ENCODE data around the gene SFXN5.

The SFXN5 gene

DNA sequence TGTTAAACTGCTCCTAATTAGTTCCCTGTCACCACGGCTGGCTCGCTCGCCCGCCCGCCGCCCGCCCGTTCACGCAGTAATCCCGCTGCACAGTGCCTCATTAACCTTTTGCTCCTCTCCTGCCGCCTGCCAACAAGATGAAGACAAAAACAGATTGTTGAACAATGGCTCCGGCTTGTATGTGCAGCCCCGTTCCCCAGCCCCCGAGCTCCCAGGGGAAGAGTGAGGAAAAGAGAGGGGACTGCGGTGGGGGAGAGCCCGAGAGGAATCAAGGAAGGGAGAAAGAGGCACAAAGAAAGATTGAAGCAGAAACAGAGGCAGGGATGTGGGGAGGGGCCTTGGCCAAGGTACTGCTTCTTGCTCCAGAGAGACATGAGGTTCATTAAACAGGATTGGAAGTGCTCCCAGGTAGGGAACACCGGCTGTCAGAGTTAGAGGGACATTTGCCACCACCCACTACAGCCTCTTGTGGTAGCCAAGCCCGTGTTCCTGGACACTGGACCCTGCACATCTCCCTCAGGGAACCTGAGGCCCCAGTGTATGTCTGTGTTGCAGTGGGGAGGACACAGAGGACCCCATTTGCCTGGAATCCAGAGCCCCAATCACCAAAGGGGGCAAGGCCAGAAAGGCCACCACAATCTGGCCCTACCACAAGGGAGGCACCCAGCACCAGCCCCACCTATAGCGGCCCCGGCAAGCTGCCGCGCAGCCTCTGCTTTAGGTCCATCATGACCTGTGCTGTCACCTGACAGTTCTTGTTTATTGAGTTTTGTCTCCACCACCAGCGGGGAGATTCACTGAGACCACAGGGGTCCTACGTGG lies 116.1 kb downstream of the SFXN5 start:
- no peak for DNase-seq (ENCODE audit: low read depth)

DNA sequence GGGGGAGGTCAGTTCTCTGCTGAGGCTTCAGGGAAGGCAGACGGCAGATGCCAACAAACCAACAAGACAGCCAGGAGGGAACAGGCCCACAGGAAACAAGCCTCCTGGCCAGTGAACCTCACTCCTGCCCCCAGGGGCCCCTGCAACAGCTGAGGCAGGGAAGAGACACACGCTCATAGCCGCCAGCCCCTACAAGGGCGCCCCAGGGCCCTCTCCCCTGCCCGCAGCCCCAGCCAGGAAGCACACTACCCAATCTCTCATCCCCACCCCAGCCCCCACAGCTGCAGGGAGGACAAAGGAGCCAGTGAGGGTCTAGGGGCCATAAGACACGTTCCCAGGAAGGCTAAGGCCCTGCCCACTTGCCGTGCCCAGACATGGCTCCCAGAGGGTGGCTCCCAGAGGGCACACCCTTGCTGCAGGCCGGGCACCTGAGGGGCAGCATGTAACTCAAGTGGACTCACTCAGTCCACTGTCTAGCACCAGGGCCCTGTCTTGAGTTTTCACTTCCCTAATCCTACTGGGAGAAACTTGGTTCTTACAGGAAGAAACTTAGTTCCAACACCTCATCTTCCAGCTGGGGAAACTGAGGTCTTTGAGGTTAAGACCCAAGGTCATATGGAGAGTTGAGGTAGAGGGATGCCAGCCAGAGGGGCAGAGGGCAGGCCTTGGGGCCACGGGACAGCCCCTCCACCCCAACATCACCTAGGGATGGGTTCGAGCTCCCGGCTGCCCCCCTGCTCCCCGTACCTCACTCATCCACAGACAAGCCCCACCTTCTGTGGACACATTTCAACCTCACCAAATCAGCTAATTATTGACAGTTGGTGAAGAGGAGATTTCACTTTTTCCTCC lies 116.9 kb downstream of the SFXN5 start:
- no peak for DNase-seq (ENCODE audit: low read depth)

DNA sequence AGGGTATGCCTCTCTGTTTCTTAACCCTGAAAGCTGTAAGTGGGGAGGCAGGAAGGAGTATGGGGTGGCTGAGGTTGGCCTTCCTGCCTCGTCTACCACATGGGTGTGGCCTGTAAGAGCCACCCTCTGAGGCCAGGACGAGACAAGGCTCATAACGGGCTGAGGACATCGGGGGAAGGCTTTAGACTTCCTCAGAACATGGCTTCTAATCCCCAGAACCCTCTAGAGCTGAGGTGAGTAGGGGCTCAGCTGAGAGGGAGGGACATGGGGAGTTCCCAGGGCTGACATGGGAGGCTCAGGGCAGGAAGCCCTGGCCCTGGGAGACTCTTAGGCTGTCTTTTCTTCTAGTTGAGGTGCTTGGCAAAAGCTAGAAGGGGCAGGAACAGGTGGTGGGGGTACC lies 117.5 kb downstream of the SFXN5 start:
- no peak for DNase-seq (ENCODE audit: low read depth)

DNA sequence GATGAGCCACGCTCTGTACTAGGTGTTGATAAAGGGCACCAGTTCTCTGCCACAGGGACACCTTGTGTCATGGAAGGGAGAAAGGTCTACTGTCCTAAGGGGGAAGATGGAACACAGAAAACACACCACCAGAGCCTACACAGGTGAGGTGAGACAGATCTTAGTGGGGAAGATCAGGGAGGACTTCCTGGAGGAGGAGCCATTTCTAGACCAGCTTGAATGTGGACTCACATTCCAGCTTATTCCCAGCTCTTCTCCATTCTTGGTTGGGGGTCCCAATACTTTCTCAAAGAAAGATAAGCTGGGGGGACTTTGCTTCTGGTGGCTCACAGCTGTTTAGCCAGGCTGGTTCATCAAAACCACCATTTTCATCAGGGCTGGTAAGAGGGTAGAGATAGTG lies 118.0 kb downstream of the SFXN5 start:
- DNase-seq (ENCODE audit: low read depth), result no peak

DNA sequence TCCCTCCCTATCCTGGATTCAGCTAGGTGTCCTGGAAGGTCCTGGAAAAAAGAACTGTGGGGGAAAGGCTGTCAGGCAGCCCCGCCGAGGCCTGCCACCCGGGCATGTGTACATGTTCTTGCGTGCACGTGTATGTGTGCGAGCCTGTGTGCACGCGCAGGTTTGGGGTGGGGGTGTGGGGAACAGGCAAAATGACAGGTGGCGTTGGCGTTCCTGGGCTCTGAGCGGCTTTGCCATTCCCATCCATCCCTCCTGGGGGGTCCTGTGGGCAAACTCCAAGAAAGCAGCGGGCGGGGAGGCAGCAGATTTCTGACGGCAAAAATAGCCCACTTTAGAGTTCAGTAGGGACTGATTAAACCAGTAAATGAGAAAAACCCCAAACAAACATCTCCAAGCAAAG lies 118.6 kb downstream of the SFXN5 start:
- no peak for DNase-seq (ENCODE audit: low read depth)

DNA sequence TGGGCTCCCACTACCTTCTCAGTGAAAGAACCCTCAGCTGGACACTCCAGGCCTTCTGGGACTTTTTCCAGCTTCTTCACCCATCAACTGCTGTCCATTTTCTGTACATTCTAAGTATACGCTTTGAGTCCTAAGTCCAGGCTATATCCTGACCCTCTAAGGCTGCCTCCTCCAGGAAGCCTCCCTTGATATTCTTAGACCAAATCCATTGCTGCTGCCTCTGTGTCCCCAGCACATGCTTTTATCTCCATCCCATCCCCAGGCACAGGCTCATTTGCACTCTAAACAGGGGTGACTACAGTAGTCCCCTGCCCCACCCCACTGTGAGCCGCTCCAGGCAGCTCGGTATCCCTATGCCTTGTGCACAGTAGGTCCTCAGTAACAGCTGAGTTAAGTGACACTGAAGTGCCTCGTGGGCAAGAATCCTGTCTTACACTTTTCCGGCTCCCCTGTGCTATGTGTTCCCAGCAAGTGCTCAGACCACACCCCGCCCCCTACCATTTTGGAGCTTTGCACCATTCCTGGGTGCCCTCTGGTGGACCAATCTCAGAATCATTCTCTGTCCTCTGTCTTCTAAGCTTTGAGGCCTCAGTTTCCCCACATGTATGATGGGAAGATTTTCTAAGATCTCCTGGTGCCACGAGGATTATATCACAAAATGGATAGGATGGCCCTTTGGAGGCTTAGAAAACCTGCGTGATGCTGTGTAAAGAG lies 119.2 kb downstream of the SFXN5 start:
- no peak for DNase-seq (ENCODE audit: low read depth)

DNA sequence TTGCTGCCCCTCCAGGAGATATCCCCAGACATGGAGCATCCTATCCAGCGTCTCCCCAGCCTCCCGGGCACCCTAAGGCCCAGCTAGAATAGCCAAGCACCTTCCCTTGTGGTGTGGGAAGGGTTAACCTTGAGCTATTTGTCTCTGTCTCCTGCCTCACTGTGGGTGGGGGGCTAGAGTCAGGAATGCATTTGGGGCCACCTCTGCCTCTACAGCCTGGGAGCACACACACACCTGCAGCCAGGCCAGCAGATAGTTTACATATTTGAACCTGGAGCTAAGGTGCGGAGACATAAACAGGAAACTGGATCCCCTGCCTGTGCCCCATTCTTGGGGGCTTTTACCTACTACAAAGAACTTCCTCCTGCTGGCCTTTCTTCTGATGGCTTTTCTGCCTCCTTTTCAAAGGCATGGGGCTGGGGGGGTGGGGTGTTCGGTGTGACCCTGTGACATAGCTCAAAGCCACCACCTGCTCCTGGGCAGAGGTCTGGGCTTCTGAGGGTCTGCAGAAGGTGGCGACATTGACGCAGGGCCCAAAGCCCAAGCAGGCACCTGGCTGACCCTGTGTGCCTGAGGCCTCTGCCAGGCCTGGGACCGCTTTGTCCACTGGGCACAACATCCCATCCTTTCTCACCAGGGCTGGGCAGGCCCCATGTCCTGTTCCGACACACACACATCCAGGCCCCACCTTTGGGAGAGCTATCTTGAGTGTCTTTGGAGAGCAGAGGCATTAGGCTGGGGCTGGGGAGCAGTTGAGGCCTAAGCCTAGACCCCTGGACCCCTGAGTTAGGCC lies 120.0 kb downstream of the SFXN5 start:
- no peak for DNase-seq (ENCODE audit: low read depth)

DNA sequence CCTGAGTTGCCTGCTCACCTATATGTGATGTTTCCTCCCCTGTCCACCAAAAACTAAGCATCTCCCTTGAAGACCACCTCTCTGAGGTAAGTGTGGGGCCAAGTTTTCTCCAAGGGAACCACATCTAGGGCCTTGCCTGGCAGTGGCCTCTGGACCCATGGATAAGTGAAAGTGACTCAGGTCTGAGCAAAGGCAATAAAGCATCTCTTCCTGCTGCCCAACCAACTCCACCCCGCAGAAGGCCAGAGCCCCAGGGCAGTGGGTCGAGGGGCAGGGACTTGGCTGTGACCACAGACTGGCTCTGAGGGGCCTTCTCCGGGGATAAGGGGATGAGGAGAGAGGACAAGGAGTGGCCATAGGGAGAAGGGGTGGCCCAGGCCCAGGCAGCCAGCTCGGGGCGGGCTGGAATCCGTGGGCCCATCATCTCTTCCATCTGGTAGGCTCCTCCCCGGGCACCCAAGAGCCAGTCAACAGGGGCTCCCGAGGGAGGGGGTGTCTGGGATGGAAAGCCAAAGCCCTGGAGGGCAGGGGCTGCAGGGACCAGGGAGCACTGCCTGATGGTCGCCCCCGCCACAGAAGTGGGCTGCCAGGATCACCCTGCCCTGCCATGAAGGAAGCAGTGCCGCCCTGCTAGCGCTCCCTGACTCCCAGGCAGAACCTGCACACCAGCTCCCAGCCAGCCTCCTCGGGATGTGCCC lies 120.8 kb downstream of the SFXN5 start:
- DNase-seq (ENCODE audit: low read depth), result no peak

DNA sequence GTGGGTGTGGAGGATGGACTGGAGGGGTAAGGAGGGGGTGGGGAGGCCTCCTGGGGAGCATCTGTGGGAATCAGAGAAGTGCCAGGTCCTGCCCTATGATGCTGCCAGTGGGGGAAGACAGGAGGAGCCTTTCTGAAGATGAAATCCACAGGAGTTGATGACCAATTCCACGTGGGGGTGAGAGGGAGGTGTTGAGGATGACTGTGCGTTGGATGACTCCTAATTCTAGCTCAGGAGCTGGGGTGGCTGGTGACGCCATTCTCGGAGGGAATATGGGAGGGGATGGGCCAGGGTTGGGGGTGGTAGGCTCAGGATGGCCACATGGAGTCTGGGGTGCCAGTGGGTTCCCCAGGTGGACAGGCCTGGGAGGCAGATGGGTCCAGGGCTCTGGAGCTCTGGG lies 121.9 kb downstream of the SFXN5 start:
- DNase-seq (ENCODE audit: low read depth), result no peak

DNA sequence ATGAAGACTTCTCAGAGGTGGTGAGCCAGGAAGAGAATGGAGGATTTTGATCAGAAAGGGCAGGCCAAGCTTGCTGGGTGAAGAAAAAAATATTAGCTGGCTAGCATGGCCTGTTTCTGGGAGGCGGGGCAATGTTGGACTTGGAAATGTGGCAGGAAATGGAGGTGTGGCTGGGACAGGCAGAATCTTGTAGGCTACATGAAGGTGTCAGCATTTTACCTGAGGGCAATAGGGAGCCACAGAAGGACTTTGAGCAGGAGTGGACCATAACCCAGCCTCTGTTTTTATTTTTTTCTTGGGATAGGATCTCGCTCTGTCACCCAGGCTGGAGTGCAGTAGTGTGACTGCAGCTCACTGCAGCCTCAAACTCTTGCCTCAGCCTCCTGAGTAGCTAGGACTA lies 122.5 kb downstream of the SFXN5 start:
- DNase-seq (ENCODE audit: low read depth), result no peak

DNA sequence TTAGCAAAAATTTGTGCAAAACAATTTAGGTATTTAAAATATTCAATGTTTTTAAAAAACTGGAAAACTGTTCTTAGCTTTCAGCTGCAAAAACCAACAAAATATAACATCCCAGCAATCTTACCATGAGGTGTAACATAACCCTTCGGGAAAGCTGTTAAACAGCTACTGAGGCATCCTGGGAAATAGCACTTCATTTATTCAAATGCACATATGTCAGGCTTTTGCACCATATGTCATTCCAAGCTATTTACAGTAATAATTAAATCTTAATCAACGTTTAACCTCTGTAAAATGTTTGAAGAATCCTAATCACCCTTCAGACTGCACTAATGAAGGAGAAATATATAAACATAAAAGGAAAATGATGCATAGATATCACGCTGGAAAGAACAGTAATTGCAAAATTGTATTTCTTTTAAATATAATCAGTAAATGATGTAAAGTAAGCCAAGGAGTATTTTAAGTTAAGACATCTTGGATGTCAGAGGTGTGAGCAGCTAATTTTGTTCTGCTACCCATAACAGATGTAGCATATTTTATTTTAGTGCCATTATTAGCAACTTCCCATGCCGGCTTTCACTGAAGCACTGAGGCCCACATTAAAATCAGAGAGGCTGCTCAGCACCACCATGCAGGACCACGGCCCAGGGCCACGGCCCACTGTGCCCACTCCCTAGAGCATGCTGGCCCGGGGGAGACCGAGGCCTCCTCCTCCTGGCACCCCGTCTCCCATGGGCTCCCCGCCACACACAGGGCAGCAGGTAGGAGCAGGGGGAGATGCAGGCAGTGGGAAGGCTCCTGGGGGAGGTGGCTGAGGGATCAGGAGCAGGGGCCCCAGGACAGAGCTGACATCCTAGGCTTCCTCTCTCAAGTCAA lies 123.3 kb downstream of the SFXN5 start:
- no peak for DNase-seq (ENCODE audit: low read depth)

DNA sequence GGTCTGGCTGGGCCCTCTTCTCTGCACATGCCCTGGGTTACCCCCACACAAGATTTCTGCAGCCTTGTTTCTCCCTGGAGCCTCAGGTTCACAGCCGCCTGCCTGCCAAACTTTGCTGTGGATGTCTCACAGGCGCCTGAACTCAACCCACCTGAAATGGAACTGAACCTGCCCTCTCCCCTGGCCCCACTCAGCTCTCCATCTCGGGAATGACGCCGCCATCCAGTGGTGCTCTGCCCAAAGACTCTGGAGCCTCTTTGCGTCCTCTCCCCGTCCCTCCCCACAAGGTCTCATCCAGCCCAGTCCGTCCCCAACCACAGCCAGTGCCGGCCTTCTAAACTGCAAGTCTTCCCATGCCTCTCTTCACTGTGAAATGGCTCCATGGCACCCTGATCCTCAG lies 125.0 kb downstream of the SFXN5 start:
- no peak for DNase-seq (ENCODE audit: low read depth)

DNA sequence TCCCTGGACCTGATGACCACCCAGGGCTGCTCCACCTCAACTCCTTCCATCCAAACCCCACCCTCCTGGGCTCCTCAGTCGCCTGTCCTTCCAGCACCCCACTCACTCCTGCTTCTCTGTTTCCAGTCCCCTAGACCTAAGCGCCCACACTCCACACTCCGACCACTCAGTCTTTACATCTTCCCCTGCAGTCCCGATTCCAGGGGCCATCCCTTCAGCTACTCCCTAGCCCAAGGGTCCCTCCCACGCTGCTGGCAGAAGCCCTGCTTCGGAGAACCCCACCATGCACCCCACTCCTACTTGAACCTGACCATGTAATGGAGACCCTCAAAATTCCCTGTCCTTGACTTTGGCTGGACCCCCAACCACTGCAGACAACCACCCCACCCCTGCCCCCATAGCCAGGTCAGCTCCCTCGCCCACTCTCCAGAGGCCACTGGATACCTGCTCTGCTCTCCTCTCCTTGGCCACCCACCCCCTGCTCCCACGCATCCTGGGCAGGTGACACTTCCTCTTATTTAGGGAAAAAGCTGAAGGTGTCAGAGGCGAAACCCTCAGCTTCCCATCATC lies 126.0 kb downstream of the SFXN5 start:
- DNase-seq (ENCODE audit: low read depth), result no peak

DNA sequence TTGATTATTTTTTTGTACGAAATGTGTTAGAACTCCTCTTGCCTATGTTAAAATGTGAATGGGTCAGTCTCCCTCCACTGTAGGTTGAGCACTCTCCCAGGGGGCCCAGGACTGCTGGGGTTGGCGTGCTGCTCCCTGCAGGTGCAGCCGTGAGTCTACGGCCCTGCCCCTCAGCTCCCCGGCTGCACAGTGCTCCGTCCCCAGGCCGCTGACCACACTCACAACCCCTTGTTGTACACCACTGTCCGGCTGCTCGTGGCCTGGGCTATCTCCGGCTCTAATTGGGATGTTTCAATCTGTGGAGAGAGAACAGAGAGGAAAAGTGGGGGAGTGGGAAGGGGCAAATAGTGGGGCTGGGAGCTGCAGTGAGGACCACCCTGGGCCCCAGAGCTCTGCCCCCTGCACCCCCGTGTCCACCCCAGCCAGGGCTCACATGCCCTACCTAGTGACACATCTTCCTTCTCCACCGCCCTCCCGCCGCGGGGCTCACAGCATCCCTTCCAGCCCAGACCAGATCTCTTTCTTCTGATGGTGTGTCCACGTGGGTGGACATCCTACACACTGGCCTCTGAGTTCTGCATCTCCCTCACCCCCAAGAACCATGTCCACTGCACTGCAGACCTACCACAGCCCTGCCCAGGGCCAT lies 126.6 kb downstream of the SFXN5 start:
- DNase-seq (ENCODE audit: low read depth), result no peak

DNA sequence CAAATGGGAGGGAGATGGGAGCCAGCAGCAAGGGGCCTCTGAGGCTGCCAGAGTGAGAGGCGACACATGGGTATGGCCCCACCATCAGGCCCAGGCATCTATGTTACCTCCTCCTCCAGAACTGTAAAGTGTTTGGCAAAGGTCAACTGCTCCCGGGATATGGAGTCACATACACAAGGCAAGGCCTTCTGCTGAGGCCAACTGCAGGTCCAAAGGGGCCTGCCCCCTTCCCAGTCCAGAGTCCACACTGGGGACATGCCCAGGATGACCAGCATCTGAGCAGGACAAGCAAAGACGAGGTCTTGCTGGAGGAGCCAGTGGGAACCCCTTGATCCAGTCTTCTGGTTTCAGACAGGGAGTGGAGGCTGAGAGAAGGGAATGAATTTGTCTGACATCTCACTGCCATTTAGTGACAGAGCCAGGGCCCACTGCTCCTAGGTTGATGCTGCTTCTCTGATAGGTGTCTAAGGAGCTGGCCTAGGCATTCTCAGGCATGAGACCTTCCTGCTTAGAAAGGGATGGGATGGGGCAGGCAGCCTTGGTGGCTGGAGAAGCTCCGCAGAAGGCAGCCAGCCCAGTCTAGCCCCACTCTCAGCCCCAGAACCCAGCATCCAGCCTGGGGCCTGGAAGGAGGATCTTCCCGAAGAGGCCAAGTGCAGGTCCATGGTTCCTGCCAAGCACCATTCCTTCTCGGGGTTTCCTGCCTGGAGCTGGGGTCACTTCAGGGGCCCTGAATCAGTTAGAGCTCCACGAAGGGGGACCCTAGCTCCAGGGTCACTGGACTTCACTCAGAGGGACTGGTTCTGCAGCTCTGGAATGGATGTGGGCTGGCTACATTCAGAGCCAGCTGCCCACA lies 127.7 kb downstream of the SFXN5 start:
- DNase-seq (ENCODE audit: low read depth), result no peak

DNA sequence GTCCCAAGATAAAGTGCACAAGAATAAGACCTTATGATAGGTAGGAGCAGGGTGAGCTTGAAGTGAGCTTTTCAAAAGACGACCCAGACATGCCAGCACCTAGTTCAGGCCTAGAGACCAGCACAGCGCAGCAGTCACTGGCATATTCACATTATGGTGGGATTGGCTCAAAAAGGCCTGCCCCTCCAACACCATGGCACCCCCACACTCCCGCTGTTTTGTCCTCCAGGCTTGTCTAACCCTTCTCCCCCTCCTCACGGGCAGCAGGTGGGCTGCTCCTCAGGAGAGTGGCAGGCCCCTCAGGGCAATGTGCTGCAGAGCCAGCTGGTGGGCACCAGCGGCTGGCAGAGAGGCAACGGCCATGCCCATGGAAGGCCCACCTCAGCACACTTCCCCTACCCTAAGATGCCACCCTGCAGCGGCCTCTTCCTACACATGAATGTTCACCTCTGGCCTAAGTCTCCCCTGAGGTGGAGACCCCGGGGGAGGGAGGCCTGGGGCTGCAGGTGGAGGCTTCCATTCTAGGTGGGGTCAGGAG lies 128.6 kb downstream of the SFXN5 start:
- no peak for DNase-seq (ENCODE audit: low read depth)

DNA sequence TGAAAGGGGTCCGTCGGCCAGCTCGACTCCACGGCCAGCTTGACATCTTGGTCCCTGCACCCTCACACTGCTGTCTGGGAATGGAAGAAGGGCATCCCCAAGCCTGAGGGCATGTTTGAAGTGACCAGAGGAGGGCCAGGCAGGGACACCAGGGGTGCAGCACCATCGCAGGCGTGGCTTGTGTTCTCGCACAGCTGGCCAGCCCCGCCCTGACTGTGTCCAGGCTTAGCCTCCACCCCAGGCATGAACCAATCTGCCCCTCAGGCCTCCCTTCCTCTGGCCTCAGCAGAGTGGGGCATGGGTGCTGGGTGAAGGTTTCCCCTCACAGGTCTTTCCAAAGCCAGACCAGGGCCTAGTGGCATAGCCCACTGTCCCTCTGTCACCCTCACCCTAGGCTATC lies 129.2 kb downstream of the SFXN5 start:
- no peak for DNase-seq (ENCODE audit: low read depth)

DNA sequence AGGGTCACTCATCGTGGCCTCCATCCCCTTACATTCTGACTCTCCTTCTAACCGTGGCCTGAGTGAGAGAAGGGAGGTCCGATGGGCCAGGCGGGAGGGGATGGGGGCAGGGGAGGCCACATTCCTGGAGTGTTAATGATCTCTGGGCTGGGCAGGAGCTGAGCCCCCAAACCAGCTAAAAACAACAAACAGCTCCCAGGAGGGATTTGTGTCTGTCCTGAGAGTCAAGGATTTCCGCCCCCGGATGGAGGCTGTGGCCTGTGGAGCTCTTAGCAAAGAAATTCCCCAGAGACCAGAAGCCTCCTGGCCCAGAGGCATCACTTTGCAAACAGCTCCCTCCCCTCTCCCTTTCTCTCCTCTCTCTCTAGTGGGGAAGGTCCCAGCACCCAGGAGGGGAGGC lies 130.7 kb downstream of the SFXN5 start:
- no peak for DNase-seq (ENCODE audit: low read depth)

Measured in activated T-helper 1 cell treated with Interleukin-2 at 50 U/mL for 16 hours (primary cell).